Endothelial cell of umbilical vein (primary cell): ENCODE data around the gene KMT2C. TPM values are rescaled to one million over a fixed set of nuclear protein-coding genes. Genes with fewer than 3 reads are reported as not detected.
"Not testable (repeated sequence)": the region's sequence is repeated elsewhere in the genome, so short reads cannot be mapped to it uniquely, and the experiment has no call there.

Source experiments
- BruUV-seq: library from RNA; stranded (reverse); fragments of 400-500 nt; replicated peaks from 2 replicates; lab custom pipeline; 2021; lab: Mats Ljungman, UMichigan
- CTCF ChIA-PET: fragments of 300-600, 350-600 bp; sonication (Branson Sonifier 250); formaldehyde crosslinking; loops from one replicate; lab custom pipeline; 2021; ENCODE audit warnings: antibody characterized with exemption, inconsistent platforms; lab: Charles Lee
- POLR2A ChIA-PET: fragments of 300-600, 350-600 bp; sonication (Branson Sonifier 250); formaldehyde crosslinking; loops from one replicate; lab custom pipeline; 2021; ENCODE audit warnings: antibody characterized with exemption, inconsistent platforms; lab: Charles Lee
- DNase-seq: peaks from one replicate; pipeline ENCODE4 v3.0.0-alpha.2; 2011; ENCODE audit warnings: low read depth, low spot score
- FAIRE-seq: peaks from 2 replicates; lab custom pipeline; 2011; peaks lifted over from hg19 to GRCh38; lab: Jason Lieb, UNC
- H2AFZ ChIP-seq: 2 replicates; pipeline ENCODE4 v1.6.0; 2012; ENCODE audit warnings: low read depth, low read length, control low read depth, inconsistent platforms
- H3K27ac ChIP-seq: 2 replicates; pipeline ENCODE4 v1.5.1; 2011; ENCODE audit warnings: low read depth, mild to moderate bottlenecking, control low read depth, low read length, moderate library complexity; ENCODE audit not compliant: insufficient read depth
- H3K27me3 ChIP-seq, 2 experiments: 2 replicates each; pipeline versions ENCODE4 v1.6.0 to v1.6.1; 2011; ENCODE audit warnings: low read length in 2 of 2, mixed read lengths in 1 of 2; ENCODE audit not compliant: control insufficient read depth in 2 of 2, insufficient read depth in 2 of 2
- H3K36me3 ChIP-seq, 2 experiments: 2 replicates in 1 of 2; 3 replicates in 1 of 2; pipeline ENCODE4 v1.5.1; 2011; ENCODE audit warnings: low read length in 2 of 2, mild to moderate bottlenecking in 1 of 2, moderate library complexity in 1 of 2; ENCODE audit not compliant: control insufficient read depth in 2 of 2, insufficient read depth in 2 of 2; ENCODE audit errors: extremely low read depth in 1 of 2
- H3K4me1 ChIP-seq: 3 replicates; pipeline ENCODE4 v1.5.1; 2011; ENCODE audit warnings: mild to moderate bottlenecking, low read length; ENCODE audit not compliant: control insufficient read depth, insufficient read depth; ENCODE audit errors: extremely low read depth
- H3K4me2 ChIP-seq: 2 replicates; pipeline ENCODE4 v1.6.1; 2011; ENCODE audit warnings: low read length, control low read depth, mixed read lengths; ENCODE audit not compliant: insufficient read depth
- H3K4me3 ChIP-seq, 3 experiments: fragments of 200-600 bp in 1 of 3; sonication (generic), shearing (Covaris generic) in 1 of 3; replicated peaks in 1 of 3; 2 replicates each; pipeline ENCODE4 v1.5.1; 2011 to 2016; ENCODE audit warnings: control low read depth in 3 of 3, low read length in 3 of 3, mild to moderate bottlenecking in 2 of 3, inconsistent platforms in 1 of 3, low read depth in 1 of 3, moderate library complexity in 1 of 3; ENCODE audit not compliant: insufficient read depth in 1 of 3
- H3K79me2 ChIP-seq: 2 replicates; pipeline ENCODE4 v1.6.0; 2012; ENCODE audit warnings: low read length, inconsistent platforms; ENCODE audit not compliant: control insufficient read depth, insufficient read depth
- H3K9ac ChIP-seq: replicated peaks from 2 replicates; pipeline ENCODE3; 2011; ENCODE audit warnings: low read length, control low read depth; ENCODE audit not compliant: insufficient read depth; ENCODE audit errors: extremely low read depth
- H3K9me1 ChIP-seq: replicated peaks from 3 replicates; pipeline ENCODE4 v1.6.0; 2011; ENCODE audit warnings: mild to moderate bottlenecking, low read length; ENCODE audit not compliant: control insufficient read depth, insufficient read depth; ENCODE audit errors: extremely low read depth
- H3K9me3 ChIP-seq: replicated peaks from 2 replicates; pipeline ENCODE4 v1.5.1; 2012; ENCODE audit warnings: low read length, inconsistent platforms; ENCODE audit not compliant: control insufficient read depth, insufficient read depth
- H4K20me1 ChIP-seq: replicated peaks from 2 replicates; pipeline ENCODE3; 2011; ENCODE audit warnings: mild to moderate bottlenecking, low read length; ENCODE audit not compliant: control insufficient read depth, insufficient read depth; ENCODE audit errors: extremely low read depth
- EZH2 ChIP-seq: IDR thresholded peaks from 2 replicates; pipeline ENCODE4 v1.6.1; 2012; ENCODE audit warnings: borderline replicate concordance, low read depth, mild to moderate bottlenecking, moderate library complexity, low read length, inconsistent platforms; ENCODE audit not compliant: severe bottlenecking
- FOS ChIP-seq: IDR thresholded peaks from 2 replicates; pipeline ENCODE4 v1.6.1; 2011; ENCODE audit warnings: mild to moderate bottlenecking, low read length, moderate library complexity, borderline replicate concordance; ENCODE audit not compliant: insufficient read depth
- GATA2 ChIP-seq: IDR thresholded peaks from 2 replicates; pipeline ENCODE4 v1.7.0; 2011; ENCODE audit warnings: low read depth, mild to moderate bottlenecking, moderate library complexity, mixed read lengths, low read length; ENCODE audit not compliant: insufficient read length, insufficient read depth
- JUN ChIP-seq: IDR thresholded peaks from 2 replicates; pipeline ENCODE4 v1.6.1; 2011; ENCODE audit warnings: borderline replicate concordance, low read depth; ENCODE audit not compliant: insufficient read length, insufficient read depth
- MYC ChIP-seq: IDR thresholded peaks from one replicate; pipeline ENCODE4 v1.6.1; 2011; ENCODE audit warnings: mild to moderate bottlenecking, low read depth, low read length
- POLR2A ChIP-seq: IDR thresholded peaks from 2 replicates; pipeline ENCODE4 v1.6.1; 2012; ENCODE audit warnings: low read depth, mild to moderate bottlenecking, control low read depth, low read length
- POLR2AphosphoS5 ChIP-seq: IDR thresholded peaks from 2 replicates; pipeline ENCODE4 v1.6.1; 2012; ENCODE audit warnings: low read depth, mild to moderate bottlenecking, control low read depth, low read length, moderate library complexity; ENCODE audit not compliant: insufficient read depth
- dilution Hi-C: fragments of 300-500 bp; cut with MboI; formaldehyde crosslinking; loops from one replicate; pipeline ENCODE4 v1.15.0; 2019; ENCODE audit warnings: low sequenced_read_pairs; ENCODE audit not compliant: extremely low pct_ligation_motif_present
- intact Hi-C: fragments of 100-400 bp; cut with micrococcal nuclease; formaldehyde crosslinking; loops from one replicate; pipeline ENCODE4 v1.10.0; 2022
- polyA plus RNA-seq, 4 experiments: library from polyadenylated mRNA; depleted of rRNA in 3 of 4; stranded (reverse) in 3 of 4; unstranded in 1 of 4; fragments of >200 nt; gene quantifications; 2 replicates each; pipeline versions ENCODE4 v1.2.1 to v1.2.3, GENCODE V29; 2011 to 2012; ENCODE audit warnings: missing spikeins in 1 of 4
- total RNA-seq: library from RNA; stranded (reverse); gene quantifications from 2 replicates; pipeline ENCODE4 v1.2.3, GENCODE V29; 2021
- TF ChIP-seq, protein P1 (sequence below), 2 donors: IDR thresholded peaks; 1 replicate in 1 of 2; 2 replicates in 1 of 2; pipeline ENCODE4 v1.5.1; 2011; ENCODE audit warnings: low read length in 2 of 2, mild to moderate bottlenecking in 2 of 2, moderate library complexity in 2 of 2, control low read depth in 1 of 2, inconsistent platforms in 1 of 2, low read depth in 1 of 2; ENCODE audit not compliant: insufficient read depth in 1 of 2; ENCODE audit errors: extremely low read depth in 1 of 2
- TF ChIP-seq, protein P2 (sequence below): IDR thresholded peaks from 2 replicates; pipeline ENCODE4 v1.6.1; 2011; ENCODE audit not compliant: insufficient read depth, insufficient read length

The KMT2C gene
- total and polyA plus RNA-seq, 2 donors (not counting 3 experiments of a cell fraction or from before 2014, with no cell fraction given) = 8.0 to 53.7 TPM

DNA sequence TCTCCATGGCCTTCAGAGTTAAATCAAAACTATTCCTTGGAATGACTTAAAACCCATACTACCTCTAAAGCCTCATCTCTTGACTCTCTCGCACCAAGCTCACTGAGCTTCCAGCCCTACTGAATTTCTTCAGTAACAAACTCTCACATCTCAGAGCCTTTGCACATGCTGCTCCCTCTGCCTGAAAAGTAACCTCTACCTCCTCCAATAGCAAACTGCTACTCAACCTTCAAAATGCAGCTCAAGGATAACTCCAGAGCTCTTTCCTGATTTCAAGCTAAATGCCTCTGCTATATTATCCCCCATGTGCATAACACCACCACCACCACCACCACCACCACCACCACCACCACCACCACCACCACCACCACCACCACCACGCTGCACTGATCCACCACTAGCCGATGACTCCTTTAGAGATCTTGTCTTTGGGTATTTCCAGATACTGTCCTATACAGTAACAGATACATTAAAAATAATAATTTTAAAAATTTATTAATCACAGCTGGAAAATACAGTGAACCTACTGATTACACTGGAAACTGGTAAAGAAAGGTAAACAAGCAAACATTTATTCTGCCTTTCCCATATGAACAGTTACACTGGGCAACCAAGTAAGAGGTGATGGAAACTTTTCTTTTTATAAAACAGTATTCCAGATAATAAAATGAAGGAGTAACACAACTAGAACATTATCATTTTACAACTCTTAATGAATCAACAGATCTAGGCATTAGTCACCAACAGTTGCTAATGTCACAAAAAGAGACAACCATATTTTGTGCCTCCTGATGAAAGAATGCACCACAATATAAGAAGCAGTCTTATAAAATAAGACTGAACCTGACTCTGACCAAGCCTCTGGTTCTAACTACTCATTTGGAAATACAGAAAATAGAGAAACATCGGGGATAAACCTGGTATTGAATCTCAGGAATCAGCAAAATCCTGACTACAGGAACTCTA is 51.3 kb downstream of the KMT2C start:
- H3K9me1 ChIP-seq, H2AFZ ChIP-seq, H3K4me1 ChIP-seq, H3K9me3 ChIP-seq, BruUV-seq, H3K27ac ChIP-seq, intact Hi-C loops, H4K20me1 ChIP-seq, CTCF ChIA-PET, H3K4me2 ChIP-seq, H3K9ac ChIP-seq, H3K27me3 ChIP-seq, dilution Hi-C loops, POLR2A ChIA-PET, DNase-seq, H3K36me3 ChIP-seq, H3K4me3 ChIP-seq, FAIRE-seq: not testable (repeated sequence)
- H3K79me2 ChIP-seq = peaks cover 53% of the 10 kb centered on the region

DNA sequence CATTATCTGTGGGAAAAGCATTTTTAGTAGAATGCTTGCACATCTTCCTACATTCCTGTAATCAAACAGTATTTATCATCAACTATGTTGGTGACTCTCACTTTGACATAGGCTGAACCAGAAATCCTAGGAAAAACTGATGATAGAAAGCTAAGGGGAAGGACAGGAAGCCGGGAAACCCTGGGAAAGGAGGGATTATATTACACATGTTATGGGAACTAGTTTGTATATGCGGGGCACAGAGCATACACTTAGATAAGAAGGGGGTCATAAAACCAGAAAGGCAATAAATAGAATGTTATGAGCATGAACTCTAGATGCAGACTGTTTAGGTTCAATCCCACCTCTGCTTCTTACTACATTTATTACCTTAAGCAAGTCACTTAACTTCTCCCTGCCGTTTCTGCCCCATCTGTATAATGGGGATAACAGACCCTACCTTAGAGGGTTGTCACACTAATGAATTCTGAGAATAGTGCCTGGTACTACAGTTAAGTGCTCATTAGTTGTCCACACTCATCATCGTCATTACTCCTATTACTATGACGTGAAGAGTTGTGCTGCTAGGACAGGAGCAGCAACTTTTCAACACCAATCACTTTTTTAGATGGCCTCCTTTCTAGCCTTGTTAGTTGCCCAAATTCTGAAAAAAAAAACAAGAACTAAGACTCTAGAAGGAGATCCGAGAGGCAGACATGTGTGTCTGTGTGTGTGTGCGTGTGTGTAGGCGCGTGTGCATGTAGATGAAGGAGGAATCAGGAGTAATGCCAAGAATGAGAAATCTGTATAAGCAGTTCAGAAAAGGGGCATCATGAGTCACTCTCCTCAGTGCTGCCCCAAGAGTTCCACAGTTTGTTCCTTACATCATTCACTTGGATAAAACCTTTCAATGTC is 52.2 kb downstream of the KMT2C start:
- Histone ChIP-seq H3K27me3 (no peaks in the 10 kb centered on the region), H3K9me1 (no peaks in the 10 kb centered on the region), H3K4me3 (no peak overlapping the region), H2AFZ (no peak overlapping the region), H3K4me1 (peaks cover 6% of the 10 kb centered on the region), H4K20me1 (no peaks in the 10 kb centered on the region), H3K27ac (no peak overlapping the region), H3K79me2 (peaks cover 49% of the 10 kb centered on the region), H3K36me3 (no peaks in the 10 kb centered on the region), H3K9ac (no peak overlapping the region), H3K9me3 (peaks cover 2% of the 10 kb centered on the region), H3K4me2 (no peak overlapping the region)
- no peak for DNase-seq
- no peak for TF ChIP-seq POLR2AphosphoS5
- TF ChIP-seq GATA2 = no peak
- no peak for TF ChIP-seq JUN
- TF ChIP-seq, protein P1, sequence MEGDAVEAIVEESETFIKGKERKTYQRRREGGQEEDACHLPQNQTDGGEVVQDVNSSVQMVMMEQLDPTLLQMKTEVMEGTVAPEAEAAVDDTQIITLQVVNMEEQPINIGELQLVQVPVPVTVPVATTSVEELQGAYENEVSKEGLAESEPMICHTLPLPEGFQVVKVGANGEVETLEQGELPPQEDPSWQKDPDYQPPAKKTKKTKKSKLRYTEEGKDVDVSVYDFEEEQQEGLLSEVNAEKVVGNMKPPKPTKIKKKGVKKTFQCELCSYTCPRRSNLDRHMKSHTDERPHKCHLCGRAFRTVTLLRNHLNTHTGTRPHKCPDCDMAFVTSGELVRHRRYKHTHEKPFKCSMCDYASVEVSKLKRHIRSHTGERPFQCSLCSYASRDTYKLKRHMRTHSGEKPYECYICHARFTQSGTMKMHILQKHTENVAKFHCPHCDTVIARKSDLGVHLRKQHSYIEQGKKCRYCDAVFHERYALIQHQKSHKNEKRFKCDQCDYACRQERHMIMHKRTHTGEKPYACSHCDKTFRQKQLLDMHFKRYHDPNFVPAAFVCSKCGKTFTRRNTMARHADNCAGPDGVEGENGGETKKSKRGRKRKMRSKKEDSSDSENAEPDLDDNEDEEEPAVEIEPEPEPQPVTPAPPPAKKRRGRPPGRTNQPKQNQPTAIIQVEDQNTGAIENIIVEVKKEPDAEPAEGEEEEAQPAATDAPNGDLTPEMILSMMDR (IDR thresholded peaks at IDR 0.05; ENCODE audit: extremely low read depth in 1 of 2, insufficient read depth in 1 of 2, low read depth in 1 of 2, low read length in 2 of 2) = no peak
- no peak for TF ChIP-seq EZH2
- TF ChIP-seq FOS = no peak
- TF ChIP-seq, protein P2, sequence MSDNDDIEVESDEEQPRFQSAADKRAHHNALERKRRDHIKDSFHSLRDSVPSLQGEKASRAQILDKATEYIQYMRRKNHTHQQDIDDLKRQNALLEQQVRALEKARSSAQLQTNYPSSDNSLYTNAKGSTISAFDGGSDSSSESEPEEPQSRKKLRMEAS = no peak
- no peak for TF ChIP-seq MYC
- no peak for TF ChIP-seq POLR2A
- intact Hi-C loops (no loop called here), dilution Hi-C loops (no loop called here)
- FAIRE-seq = no peak
- ChIA-PET CTCF (no interaction called here), POLR2A (no interaction called here)
- no TSS peak for BruUV-seq
